ENCODE results near the gene TINAG.

DNA sequence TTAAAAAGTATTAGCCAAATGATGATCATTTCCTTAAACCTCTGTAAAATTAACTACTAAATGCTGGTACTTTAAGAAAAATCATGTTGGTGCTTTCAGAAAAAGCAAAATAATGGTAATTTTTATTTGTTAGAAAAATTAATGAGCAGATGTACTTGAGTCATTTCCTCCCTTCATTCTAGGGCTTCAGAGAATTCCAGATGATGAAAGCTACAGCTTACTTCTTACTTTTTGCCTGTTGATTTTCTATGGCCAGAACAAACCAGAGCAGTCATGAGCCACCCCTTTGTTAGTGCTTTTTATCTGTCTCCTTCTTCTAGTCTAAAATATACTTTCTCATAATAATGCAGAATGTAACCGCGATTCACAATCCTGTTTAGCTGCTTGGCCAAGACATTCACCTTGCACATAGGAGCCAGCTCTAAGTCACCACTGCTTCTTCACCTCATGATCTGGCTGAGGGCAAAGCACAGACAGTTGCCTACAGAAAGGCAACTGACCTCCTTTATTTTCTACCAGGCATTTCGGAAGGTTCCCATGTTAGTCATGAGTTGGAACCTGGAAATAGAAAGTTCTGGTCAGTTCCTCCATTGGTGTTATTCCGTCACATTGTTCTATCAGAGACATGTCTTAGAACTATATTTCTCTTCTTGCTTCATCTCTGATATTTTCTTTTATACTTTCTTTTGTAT is 43.5 kb upstream of the TINAG start:
- no peak for TF ChIP-seq POLR2A (IDR thresholded peaks at IDR 0.05; ENCODE audit: low read length)
- TF ChIP-seq GATA1 (IDR thresholded peaks at IDR 0.05; ENCODE audit: low read depth, low read length) = no peak
